ENCODE measurements around the gene YEATS4.

The YEATS4 gene

GRCh38 chr12:69331519-69331908, 28.0 kb upstream of the YEATS4 start:
- no peaks in the 10 kb centered on the region for H3K9me3 ChIP-seq (ENCODE audit: low read length)
- H3K36me3 ChIP-seq (ENCODE audit: insufficient read depth, low read length), result no peaks in the 10 kb centered on the region
- peak overlapping the region; percentile 37 to 61 for H3K4me3 ChIP-seq (ENCODE audit: low read depth in 1 of 2, low read length in 2 of 2)
- H3K4me1 ChIP-seq (ENCODE audit: insufficient read depth, low read length), result no peaks in the 10 kb centered on the region
- H3K9ac ChIP-seq (ENCODE audit: low read length), result no peak overlapping the region
- no peak overlapping the region for H3K27ac ChIP-seq (ENCODE audit: low read depth, low read length)
- no peaks in the 10 kb centered on the region for H3K27me3 ChIP-seq (ENCODE audit: control insufficient read depth in 1 of 2, insufficient read depth in 2 of 2, low read length in 2 of 2)

- H3K4me1 ChIP-seq (ENCODE audit: insufficient read depth, low read length), result no peaks in the 10 kb centered on the region
- no peak overlapping the region for H3K9ac ChIP-seq (ENCODE audit: low read length)
- no peaks in the 10 kb centered on the region for H3K9me3 ChIP-seq (ENCODE audit: low read length)
- no peaks in the 10 kb centered on the region for H3K27me3 ChIP-seq (ENCODE audit: control insufficient read depth in 1 of 2, insufficient read depth in 2 of 2, low read length in 2 of 2)
- peak overlapping the region in 1 of 2 donors; percentile 61 for H3K4me3 ChIP-seq (ENCODE audit: low read depth in 1 of 2, low read length in 2 of 2)
- no peaks in the 10 kb centered on the region for H3K36me3 ChIP-seq (ENCODE audit: insufficient read depth, low read length)
- no peak overlapping the region for H3K27ac ChIP-seq (ENCODE audit: low read depth, low read length)
These were observed 27.4 kb upstream of the YEATS4 start for GRCh38 chr12:69331909-69332684.

GRCh38 chr12:69332815-69333358, 26.7 kb upstream of the YEATS4 start:
- Histone ChIP-seq H3K9ac (ENCODE audit: low read length) (no peak overlapping the region), H3K4me3 (ENCODE audit: low read depth in 1 of 2, low read length in 2 of 2) (no peak overlapping the region), H3K36me3 (ENCODE audit: insufficient read depth, low read length) (no peaks in the 10 kb centered on the region), H3K27ac (ENCODE audit: low read depth, low read length) (no peak overlapping the region), H3K4me1 (ENCODE audit: insufficient read depth, low read length) (no peaks in the 10 kb centered on the region), H3K9me3 (ENCODE audit: low read length) (no peaks in the 10 kb centered on the region), H3K27me3 (ENCODE audit: control insufficient read depth in 1 of 2, insufficient read depth in 2 of 2, low read length in 2 of 2) (no peaks in the 10 kb centered on the region)

GRCh38 chr12:69334158-69334557, 25.4 kb upstream of the YEATS4 start:
- H3K36me3 ChIP-seq (ENCODE audit: insufficient read depth, low read length), result no peaks in the 10 kb centered on the region
- no peak overlapping the region for H3K9ac ChIP-seq (ENCODE audit: low read length)
- no peaks in the 10 kb centered on the region for H3K27me3 ChIP-seq (ENCODE audit: control insufficient read depth in 1 of 2, insufficient read depth in 2 of 2, low read length in 2 of 2)
- H3K9me3 ChIP-seq (ENCODE audit: low read length), result no peaks in the 10 kb centered on the region
- no peak overlapping the region for H3K4me3 ChIP-seq (ENCODE audit: low read depth in 1 of 2, low read length in 2 of 2)
- H3K4me1 ChIP-seq (ENCODE audit: insufficient read depth, low read length), result no peaks in the 10 kb centered on the region
- H3K27ac ChIP-seq (ENCODE audit: low read depth, low read length), result no peak overlapping the region

- no peaks in the 10 kb centered on the region for H3K9me3 ChIP-seq (ENCODE audit: low read length)
- no peak overlapping the region for H3K4me3 ChIP-seq (ENCODE audit: low read depth in 1 of 2, low read length in 2 of 2)
- H3K9ac ChIP-seq (ENCODE audit: low read length), result no peak overlapping the region
- no peaks in the 10 kb centered on the region for H3K4me1 ChIP-seq (ENCODE audit: insufficient read depth, low read length)
- no peaks in the 10 kb centered on the region for H3K36me3 ChIP-seq (ENCODE audit: insufficient read depth, low read length)
- H3K27ac ChIP-seq (ENCODE audit: low read depth, low read length), result no peak overlapping the region
- H3K27me3 ChIP-seq (ENCODE audit: control insufficient read depth in 1 of 2, insufficient read depth in 2 of 2, low read length in 2 of 2), result no peaks in the 10 kb centered on the region
These were observed 22.0 kb upstream of the YEATS4 start for GRCh38 chr12:69337311-69338090.

GRCh38 chr12:69338120-69338859, 21.3 kb upstream of the YEATS4 start:
- Histone ChIP-seq H3K9me3 (ENCODE audit: low read length) (no peaks in the 10 kb centered on the region), H3K27me3 (ENCODE audit: control insufficient read depth in 1 of 2, insufficient read depth in 2 of 2, low read length in 2 of 2) (no peaks in the 10 kb centered on the region), H3K9ac (ENCODE audit: low read length) (no peak overlapping the region), H3K36me3 (ENCODE audit: insufficient read depth, low read length) (no peaks in the 10 kb centered on the region), H3K27ac (ENCODE audit: low read depth, low read length) (no peak overlapping the region), H3K4me1 (ENCODE audit: insufficient read depth, low read length) (no peaks in the 10 kb centered on the region), H3K4me3 (ENCODE audit: low read depth in 1 of 2, low read length in 2 of 2) (no peak overlapping the region)

GRCh38 chr12:69338936-69339335, 20.6 kb upstream of the YEATS4 start:
- no peak overlapping the region for H3K27ac ChIP-seq (ENCODE audit: low read depth, low read length)
- no peaks in the 10 kb centered on the region for H3K9me3 ChIP-seq (ENCODE audit: low read length)
- H3K36me3 ChIP-seq (ENCODE audit: insufficient read depth, low read length), result no peaks in the 10 kb centered on the region
- H3K27me3 ChIP-seq (ENCODE audit: control insufficient read depth in 1 of 2, insufficient read depth in 2 of 2, low read length in 2 of 2), result no peaks in the 10 kb centered on the region
- no peaks in the 10 kb centered on the region for H3K4me1 ChIP-seq (ENCODE audit: insufficient read depth, low read length)
- no peak overlapping the region for H3K9ac ChIP-seq (ENCODE audit: low read length)
- H3K4me3 ChIP-seq (ENCODE audit: low read depth in 1 of 2, low read length in 2 of 2), result no peak overlapping the region

GRCh38 chr12:69339999-69340398, 19.5 kb upstream of the YEATS4 start:
- Histone ChIP-seq H3K4me3 (ENCODE audit: low read depth in 1 of 2, low read length in 2 of 2) (no peak overlapping the region), H3K9me3 (ENCODE audit: low read length) (no peaks in the 10 kb centered on the region), H3K27me3 (ENCODE audit: control insufficient read depth in 1 of 2, insufficient read depth in 2 of 2, low read length in 2 of 2) (no peaks in the 10 kb centered on the region), H3K36me3 (ENCODE audit: insufficient read depth, low read length) (no peaks in the 10 kb centered on the region), H3K9ac (ENCODE audit: low read length) (no peak overlapping the region), H3K27ac (ENCODE audit: low read depth, low read length) (no peak overlapping the region), H3K4me1 (ENCODE audit: insufficient read depth, low read length) (no peaks in the 10 kb centered on the region)

- H3K27ac ChIP-seq (ENCODE audit: low read depth, low read length), result no peak overlapping the region
These were observed 18.2 kb upstream of the YEATS4 start for GRCh38 chr12:69341328-69341727.

GRCh38 chr12:69342421-69342820, 17.1 kb upstream of the YEATS4 start:
- H3K9ac ChIP-seq (ENCODE audit: low read length), result no peak overlapping the region
- no peaks in the 10 kb centered on the region for H3K4me1 ChIP-seq (ENCODE audit: insufficient read depth, low read length)
- H3K27me3 ChIP-seq (ENCODE audit: control insufficient read depth in 1 of 2, insufficient read depth in 2 of 2, low read length in 2 of 2), result no peaks in the 10 kb centered on the region
- H3K9me3 ChIP-seq (ENCODE audit: low read length), result no peaks in the 10 kb centered on the region
- no peak overlapping the region for H3K27ac ChIP-seq (ENCODE audit: low read depth, low read length)
- no peaks in the 10 kb centered on the region for H3K36me3 ChIP-seq (ENCODE audit: insufficient read depth, low read length)
- H3K4me3 ChIP-seq (ENCODE audit: low read depth in 1 of 2, low read length in 2 of 2), result no peak overlapping the region

More at GRCh38 chr12:69341328-69341727, 18.2 kb upstream of the YEATS4 start:
- no peaks in the 10 kb centered on the region for H3K4me1 ChIP-seq (ENCODE audit: insufficient read depth, low read length)
- H3K9ac ChIP-seq (ENCODE audit: low read length), result no peak overlapping the region
- H3K27me3 ChIP-seq (ENCODE audit: control insufficient read depth in 1 of 2, insufficient read depth in 2 of 2, low read length in 2 of 2), result no peaks in the 10 kb centered on the region
- no peak overlapping the region for H3K4me3 ChIP-seq (ENCODE audit: low read depth in 1 of 2, low read length in 2 of 2)
- H3K36me3 ChIP-seq (ENCODE audit: insufficient read depth, low read length), result no peaks in the 10 kb centered on the region
- no peaks in the 10 kb centered on the region for H3K9me3 ChIP-seq (ENCODE audit: low read length)

- Histone ChIP-seq H3K27me3 (ENCODE audit: control insufficient read depth in 1 of 2, insufficient read depth in 2 of 2, low read length in 2 of 2) (no peaks in the 10 kb centered on the region), H3K36me3 (ENCODE audit: insufficient read depth, low read length) (no peaks in the 10 kb centered on the region), H3K9me3 (ENCODE audit: low read length) (no peaks in the 10 kb centered on the region), H3K4me3 (ENCODE audit: low read depth in 1 of 2, low read length in 2 of 2) (no peak overlapping the region), H3K9ac (ENCODE audit: low read length) (no peak overlapping the region), H3K27ac (ENCODE audit: low read depth, low read length) (no peak overlapping the region), H3K4me1 (ENCODE audit: insufficient read depth, low read length) (no peaks in the 10 kb centered on the region)
These were observed 16.2 kb upstream of the YEATS4 start for GRCh38 chr12:69343357-69343756.

Data from muscle layer of colon (tissue), 2 donors.